ENCODE measurements around the gene EHBP1L1.

The EHBP1L1 gene

GRCh38 chr11:65639623-65640482 is 64.0 kb downstream of the EHBP1L1 start:
- H3K4me1 Mint-ChIP-seq: peaks cover 46% of the 10 kb centered on the region
- peaks cover 6% of the 10 kb centered on the region for H3K27me3 Mint-ChIP-seq (ENCODE audit: low read depth, poor library complexity)
- H3K4me3 Mint-ChIP-seq: peak overlapping the region; percentile 11
- H3K9me3 Mint-ChIP-seq: no peaks in the 10 kb centered on the region
- H3K36me3 Mint-ChIP-seq (ENCODE audit: low read depth): peaks cover 3% of the 10 kb centered on the region
- no peak overlapping the region for H3K27ac Mint-ChIP-seq
- DNase-seq: no peak
- no peak for TF ChIP-seq CTCF (IDR thresholded peaks at IDR 0.05)

- Mint-ChIP-seq H3K27ac (no peak overlapping the region), H3K4me1 (peaks cover 50% of the 10 kb centered on the region), H3K9me3 (no peaks in the 10 kb centered on the region), H3K27me3 (ENCODE audit: low read depth, poor library complexity) (peaks cover 10% of the 10 kb centered on the region), H3K36me3 (ENCODE audit: low read depth) (peaks cover 4% of the 10 kb centered on the region), H3K4me3 (no peak overlapping the region)
- DNase-seq: no peak
- TF ChIP-seq CTCF (IDR thresholded peaks at IDR 0.05): no peak
Measured at GRCh38 chr11:65640483-65641296, 64.8 kb downstream of the EHBP1L1 start.

- no peak for DNase-seq
- Mint-ChIP-seq H3K27ac (no peak overlapping the region), H3K4me3 (peak overlapping the region; percentile 44), H3K36me3 (ENCODE audit: low read depth) (peaks cover 4% of the 10 kb centered on the region), H3K27me3 (ENCODE audit: low read depth, poor library complexity) (peaks cover 13% of the 10 kb centered on the region), H3K9me3 (no peaks in the 10 kb centered on the region), H3K4me1 (peaks cover 50% of the 10 kb centered on the region)
- TF ChIP-seq CTCF (IDR thresholded peaks at IDR 0.05): no peak
Measured at GRCh38 chr11:65641297-65642013, 65.6 kb downstream of the EHBP1L1 start.

All from nephron progenitor cell (in vitro differentiated cells).